HUES6 (cell line): ENCODE results near the gene TUBGCP3.

Source experiments
- H3K27ac ChIP-seq: 2 replicates; pipeline ENCODE4 v1.7.0; 2013; ENCODE audit warnings: low read depth, mild to moderate bottlenecking, low read length, inconsistent platforms
- H3K27me3 ChIP-seq: 2 replicates; pipeline ENCODE4 v1.6.1; 2013; ENCODE audit warnings: low read length; ENCODE audit not compliant: control insufficient read depth, insufficient read depth
- H3K36me3 ChIP-seq: 2 replicates; pipeline ENCODE4 v1.6.1; 2013; ENCODE audit warnings: low read length; ENCODE audit not compliant: control insufficient read depth, insufficient read depth
- H3K4me1 ChIP-seq: 2 replicates; pipeline ENCODE4 v1.6.1; 2013; ENCODE audit warnings: low read length; ENCODE audit not compliant: control insufficient read depth, insufficient read depth
- H3K4me3 ChIP-seq: 2 replicates; pipeline ENCODE4 v1.5.1; 2013; ENCODE audit warnings: low read depth, low read length
- H3K9ac ChIP-seq: one replicate; pipeline ENCODE4 v1.6.1; 2013; ENCODE audit warnings: mild to moderate bottlenecking, low read length
- H3K9me3 ChIP-seq: 2 replicates; pipeline ENCODE4 v1.6.1; 2013; ENCODE audit warnings: low read depth, low read length; ENCODE audit not compliant: control insufficient read depth, insufficient read depth

Gene TUBGCP3

GRCh38 chr13:112626124-112626523 lies 38.2 kb upstream of the TUBGCP3 start:
- Histone ChIP-seq H3K27ac (no peak overlapping the region), H3K9me3 (no peaks in the 10 kb centered on the region), H3K9ac (no peak overlapping the region), H3K4me1 (no peaks in the 10 kb centered on the region), H3K27me3 (peaks cover 11% of the 10 kb centered on the region; the same call in 1 of the 2 replicates), H3K36me3 (no peaks in the 10 kb centered on the region), H3K4me3 (no peak overlapping the region)

- no peaks in the 10 kb centered on the region for H3K36me3 ChIP-seq
- H3K27me3 ChIP-seq: peaks cover 11% of the 10 kb centered on the region; the same call in 1 of the 2 replicates
- no peaks in the 10 kb centered on the region for H3K4me1 ChIP-seq
- H3K4me3 ChIP-seq: no peak overlapping the region
- H3K9me3 ChIP-seq: no peaks in the 10 kb centered on the region
- H3K9ac ChIP-seq: no peak overlapping the region
- H3K27ac ChIP-seq: no peak overlapping the region
Observed at GRCh38 chr13:112625698-112626097, 37.7 kb upstream of the TUBGCP3 start.

GRCh38 chr13:112624602-112625430 lies 36.9 kb upstream of the TUBGCP3 start:
- Histone ChIP-seq H3K4me1 (peaks cover 4% of the 10 kb centered on the region; the same call in 1 of the 2 replicates), H3K4me3 (no peak overlapping the region), H3K9me3 (no peaks in the 10 kb centered on the region), H3K9ac (no peak overlapping the region), H3K27ac (no peak overlapping the region), H3K36me3 (no peaks in the 10 kb centered on the region), H3K27me3 (peaks cover 11% of the 10 kb centered on the region; the same call in 1 of the 2 replicates)

GRCh38 chr13:112624040-112624439 lies 36.1 kb upstream of the TUBGCP3 start:
- Histone ChIP-seq H3K9ac (no peak overlapping the region), H3K27me3 (peaks cover 11% of the 10 kb centered on the region; the same call in 1 of the 2 replicates), H3K36me3 (no peaks in the 10 kb centered on the region), H3K9me3 (no peaks in the 10 kb centered on the region), H3K4me3 (no peak overlapping the region), H3K27ac (no peak overlapping the region), H3K4me1 (peaks cover 4% of the 10 kb centered on the region; the same call in 1 of the 2 replicates)

GRCh38 chr13:112623051-112623711 lies 35.2 kb upstream of the TUBGCP3 start:
- H3K27me3 ChIP-seq: peaks cover 11% of the 10 kb centered on the region; the same call in 1 of the 2 replicates
- H3K9me3 ChIP-seq: no peaks in the 10 kb centered on the region
- no peak overlapping the region for H3K4me3 ChIP-seq
- H3K36me3 ChIP-seq: no peaks in the 10 kb centered on the region
- H3K9ac ChIP-seq: no peak overlapping the region
- H3K4me1 ChIP-seq: peaks cover 4% of the 10 kb centered on the region; the same call in 1 of the 2 replicates
- no peak overlapping the region for H3K27ac ChIP-seq

GRCh38 chr13:112622375-112622774 lies 34.4 kb upstream of the TUBGCP3 start:
- no peak overlapping the region for H3K4me3 ChIP-seq
- no peaks in the 10 kb centered on the region for H3K9me3 ChIP-seq
- no peak overlapping the region for H3K9ac ChIP-seq
- no peak overlapping the region for H3K27ac ChIP-seq
- peaks cover 11% of the 10 kb centered on the region; the same call in 1 of the 2 replicates for H3K27me3 ChIP-seq
- peaks cover 4% of the 10 kb centered on the region; the same call in 1 of the 2 replicates for H3K4me1 ChIP-seq
- no peaks in the 10 kb centered on the region for H3K36me3 ChIP-seq

GRCh38 chr13:112619730-112620631 lies 32.0 kb upstream of the TUBGCP3 start:
- Histone ChIP-seq H3K4me3 (peak overlapping the region; percentile 47), H3K27me3 (peaks cover 10% of the 10 kb centered on the region; the same call in 1 of the 2 replicates), H3K9me3 (no peaks in the 10 kb centered on the region), H3K36me3 (no peaks in the 10 kb centered on the region), H3K9ac (no peak overlapping the region), H3K27ac (no peak overlapping the region), H3K4me1 (peaks cover 4% of the 10 kb centered on the region; the same call in 1 of the 2 replicates)

GRCh38 chr13:112618501-112618900 lies 30.5 kb upstream of the TUBGCP3 start:
- peaks cover 8% of the 10 kb centered on the region; the same call in 1 of the 2 replicates for H3K27me3 ChIP-seq
- peaks cover 4% of the 10 kb centered on the region; the same call in 1 of the 2 replicates for H3K4me1 ChIP-seq
- H3K27ac ChIP-seq: no peak overlapping the region
- H3K9me3 ChIP-seq: no peaks in the 10 kb centered on the region
- H3K9ac ChIP-seq: no peak overlapping the region
- no peak overlapping the region for H3K4me3 ChIP-seq
- no peaks in the 10 kb centered on the region for H3K36me3 ChIP-seq

GRCh38 chr13:112617754-112618375 lies 29.9 kb upstream of the TUBGCP3 start:
- Histone ChIP-seq H3K9ac (no peak overlapping the region), H3K4me1 (peaks cover 4% of the 10 kb centered on the region; the same call in 1 of the 2 replicates), H3K27me3 (peaks cover 8% of the 10 kb centered on the region; the same call in 1 of the 2 replicates), H3K27ac (no peak overlapping the region), H3K9me3 (no peaks in the 10 kb centered on the region), H3K4me3 (no peak overlapping the region), H3K36me3 (no peaks in the 10 kb centered on the region)
